Measurements from ENCODE around the gene RGMA.

GRCh38 chr15:93058904-93059427, 30.0 kb downstream of the RGMA start:
- TF ChIP-seq REST (IDR thresholded peaks at IDR 0.05; ENCODE audit: unreplicated experiment) = no peak
- no peak for TF ChIP-seq CREB1 (CRISPR knock-in tag; IDR thresholded peaks at IDR 0.05; ENCODE audit: low read depth)

Data from GM23338 (cell line).